NB4 (cell line): Measurements from ENCODE around the gene CXCR6.

Experiments
- CTCF ChIP-seq: IDR thresholded peaks from one replicate; pipeline ENCODE4 v1.5.1; 2012; ENCODE audit warnings: low read depth, low read length
- POLR2A ChIP-seq: IDR thresholded peaks from 2 replicates; pipeline ENCODE4 v1.6.1; 2011; ENCODE audit warnings: mild to moderate bottlenecking; ENCODE audit not compliant: insufficient read length; ENCODE audit errors: extremely low read depth

GRCh38 chr3:45969953-45970352 lies 26.7 kb downstream of the CXCR6 start:
- TF ChIP-seq POLR2A (no peak), CTCF (no peak)
